K562 (cell line): ENCODE data around the gene ZNF761. TPM values are rescaled to one million over a fixed set of nuclear protein-coding genes. Genes with fewer than 3 reads are reported as not detected.

Experiments
- CBX1 ChIP-seq: sonication (generic); IDR thresholded peaks from 2 replicates; pipeline ENCODE4 v1.6.1; 2016; ENCODE audit warnings: antibody characterized with exemption, low read depth, mild to moderate bottlenecking
- FOXA1 ChIP-seq: fragments of 450-650 bp; IDR thresholded peaks from 2 replicates; pipeline ENCODE4 v1.6.1; 2016; ENCODE audit warnings: mild to moderate bottlenecking, borderline replicate concordance
- FOXA3 ChIP-seq, 2 experiments: fragments of 450-650 bp in 1 of 2; sonication (generic) in 1 of 2; formaldehyde crosslinking; IDR thresholded peaks in 1 of 2; conservative IDR thresholded peaks in 1 of 2; 2 replicates each; pipeline versions ENCODE4 v1.4.0 to v1.8.0; 2020 to 2022; ENCODE audit warnings: mild to moderate bottlenecking in 2 of 2, missing genetic modification reagents in 1 of 2
- HCFC1 ChIP-seq: IDR thresholded peaks from 2 replicates; pipeline ENCODE4 v1.6.1; 2012; ENCODE audit warnings: low read depth, low read length, improper control_type of control experiment
- MYBL2 ChIP-seq, 2 experiments: fragments of 450-650 bp in 1 of 2; sonication (generic) in 1 of 2; formaldehyde crosslinking in 1 of 2; IDR thresholded peaks; 2 replicates each; pipeline versions ENCODE4 v1.6.1 to v1.8.1; 2017 to 2022; ENCODE audit warnings: borderline replicate concordance in 1 of 2, inconsistent platforms in 1 of 2, low read depth in 1 of 2, mild to moderate bottlenecking in 1 of 2, missing genetic modification reagents in 1 of 2, moderate library complexity in 1 of 2
- NCOA4 ChIP-seq: fragments of 450-650 bp; IDR thresholded peaks from 2 replicates; pipeline ENCODE4 v1.6.1; 2018; ENCODE audit warnings: mild to moderate bottlenecking; ENCODE audit not compliant: partially characterized antibody
- PHB2 ChIP-seq: fragments of 450-650 bp; IDR thresholded peaks from 2 replicates; pipeline ENCODE4 v1.6.1; 2017; ENCODE audit warnings: low read depth
- PKNOX1 ChIP-seq: fragments of 450-650 bp; IDR thresholded peaks from 2 replicates; pipeline ENCODE4 v1.6.1; 2016
- SETDB1 ChIP-seq: IDR thresholded peaks from one replicate; pipeline ENCODE4 v1.6.1; 2012; ENCODE audit warnings: low read length, control low read depth, inconsistent platforms
- SMAD3 ChIP-seq: fragments of 450-650 bp; formaldehyde crosslinking; conservative IDR thresholded peaks from 2 replicates; pipeline ENCODE4 v1.4.0; 2020; ENCODE audit warnings: mild to moderate bottlenecking
- ZBTB1 ChIP-seq: sonication (generic); formaldehyde crosslinking; IDR thresholded peaks from 2 replicates; pipeline ENCODE4 v1.8.1; 2023; ENCODE audit warnings: missing genetic modification reagents, low read depth, mild to moderate bottlenecking, borderline replicate concordance
- ZBTB5 ChIP-seq: fragments of 450-650 bp; IDR thresholded peaks from 2 replicates; pipeline ENCODE4 v1.6.1; 2017; ENCODE audit warnings: antibody characterized with exemption
- ZNF407 ChIP-seq: fragments of 450-650 bp; IDR thresholded peaks from 2 replicates; pipeline ENCODE4 v1.6.1; 2016; ENCODE audit warnings: low read depth
- polyA plus RNA-seq, 8 experiments: library from polyadenylated mRNA; depleted of rRNA in 4 of 8; stranded (reverse) in 5 of 8; unstranded in 3 of 8; fragments of >200 nt; fragmentation: Nextera tagmentation in 2 of 8; fragmentation: Illumina TruSeq in 1 of 8; extraction: Ambion mirVana in 2 of 8; extraction: Trizol in 1 of 8; gene quantifications; 2 replicates each; pipeline versions ENCODE4 v1.2.1 to v1.2.3, GENCODE V29; 2011 to 2014; ENCODE audit warnings: inconsistent platforms in 1 of 8, missing spikeins in 1 of 8
- total RNA-seq, 7 experiments: library from RNA; depleted of rRNA in 6 of 7; stranded (reverse); fragments of >200 nt in 6 of 7; fragmentation: Illumina TruSeq in 2 of 7; extraction: Trizol in 2 of 7; gene quantifications; 2 replicates each; pipeline versions ENCODE4 v1.2.1 to v1.2.3, GENCODE V29; 2011 to 2021; ENCODE audit warnings: low replicate concordance in 1 of 7

Gene ZNF761
- total and polyA plus RNA-seq, 9 of the 15 experiments (the other 6 are each of a cell fraction or from before 2014, with no cell fraction given), result 10.3 to 30.2 (median 17.0) TPM

GRCh38 chr19:53394974-53395839 is 36.6 kb upstream of the ZNF761 start, which contains the start of gene ZNF765 (continued):
- no peak for TF ChIP-seq ZNF407
- TF ChIP-seq HCFC1, result peak; percentile 14; the same call in 1 of the 2 replicates
- no peak for TF ChIP-seq MYBL2 (IDR thresholded peaks at IDR 0.05; ENCODE audit: low read depth)
- no peak for TF ChIP-seq MYBL2 (CRISPR knock-in tag; IDR thresholded peaks at IDR 0.05; ENCODE audit: borderline replicate concordance)
- no peak for TF ChIP-seq FOXA1
- TF ChIP-seq CBX1, result no peak
- TF ChIP-seq PHB2, result no peak
- no peak for TF ChIP-seq ZBTB1 (CRISPR knock-in tag)
- no peak for TF ChIP-seq PKNOX1
- TF ChIP-seq ZBTB5, result no peak
- no peak for TF ChIP-seq FOXA3 (CRISPR knock-in tag; conservative IDR thresholded peaks at IDR 0.05 in 1 of 2, IDR thresholded peaks at IDR 0.05 in 1 of 2)
- TF ChIP-seq SETDB1, result no peak
- TF ChIP-seq NCOA4, result no peak
- TF ChIP-seq SMAD3 (CRISPR knock-in tag), result no peak
